Endothelial cell of umbilical vein (primary cell): ENCODE data around the gene CACNA2D3. TPM values are rescaled to one million over a fixed set of nuclear protein-coding genes. Genes with fewer than 3 reads are reported as not detected.

Experiments used
- BruUV-seq: library from RNA; stranded (reverse); fragments of 400-500 nt; replicated peaks from 2 replicates; lab custom pipeline; 2021; lab: Mats Ljungman, UMichigan
- CTCF ChIA-PET: fragments of 300-600, 350-600 bp; sonication (Branson Sonifier 250); formaldehyde crosslinking; loops from one replicate; lab custom pipeline; 2021; ENCODE audit warnings: antibody characterized with exemption, inconsistent platforms; lab: Charles Lee
- POLR2A ChIA-PET: fragments of 300-600, 350-600 bp; sonication (Branson Sonifier 250); formaldehyde crosslinking; loops from one replicate; lab custom pipeline; 2021; ENCODE audit warnings: antibody characterized with exemption, inconsistent platforms; lab: Charles Lee
- DNase-seq: peaks from one replicate; pipeline ENCODE4 v3.0.0-alpha.2; 2011; ENCODE audit warnings: low read depth, low spot score
- FAIRE-seq: peaks from 2 replicates; lab custom pipeline; 2011; peaks lifted over from hg19 to GRCh38; lab: Jason Lieb, UNC
- H2AFZ ChIP-seq: 2 replicates; pipeline ENCODE4 v1.6.0; 2012; ENCODE audit warnings: low read depth, low read length, control low read depth, inconsistent platforms
- H3K27ac ChIP-seq: 2 replicates; pipeline ENCODE4 v1.5.1; 2011; ENCODE audit warnings: low read depth, mild to moderate bottlenecking, control low read depth, low read length, moderate library complexity; ENCODE audit not compliant: insufficient read depth
- H3K27me3 ChIP-seq, 2 experiments: 2 replicates each; pipeline versions ENCODE4 v1.6.0 to v1.6.1; 2011; ENCODE audit warnings: low read length in 2 of 2, mixed read lengths in 1 of 2; ENCODE audit not compliant: control insufficient read depth in 2 of 2, insufficient read depth in 2 of 2
- H3K36me3 ChIP-seq, 2 experiments: 2 replicates in 1 of 2; 3 replicates in 1 of 2; pipeline ENCODE4 v1.5.1; 2011; ENCODE audit warnings: low read length in 2 of 2, mild to moderate bottlenecking in 1 of 2, moderate library complexity in 1 of 2; ENCODE audit not compliant: control insufficient read depth in 2 of 2, insufficient read depth in 2 of 2; ENCODE audit errors: extremely low read depth in 1 of 2
- H3K4me1 ChIP-seq: 3 replicates; pipeline ENCODE4 v1.5.1; 2011; ENCODE audit warnings: mild to moderate bottlenecking, low read length; ENCODE audit not compliant: control insufficient read depth, insufficient read depth; ENCODE audit errors: extremely low read depth
- H3K4me2 ChIP-seq: 2 replicates; pipeline ENCODE4 v1.6.1; 2011; ENCODE audit warnings: low read length, control low read depth, mixed read lengths; ENCODE audit not compliant: insufficient read depth
- H3K4me3 ChIP-seq, 3 experiments: fragments of 200-600 bp in 1 of 3; sonication (generic), shearing (Covaris generic) in 1 of 3; replicated peaks in 1 of 3; 2 replicates each; pipeline ENCODE4 v1.5.1; 2011 to 2016; ENCODE audit warnings: control low read depth in 3 of 3, low read length in 3 of 3, mild to moderate bottlenecking in 2 of 3, inconsistent platforms in 1 of 3, low read depth in 1 of 3, moderate library complexity in 1 of 3; ENCODE audit not compliant: insufficient read depth in 1 of 3
- H3K79me2 ChIP-seq: 2 replicates; pipeline ENCODE4 v1.6.0; 2012; ENCODE audit warnings: low read length, inconsistent platforms; ENCODE audit not compliant: control insufficient read depth, insufficient read depth
- H3K9ac ChIP-seq: replicated peaks from 2 replicates; pipeline ENCODE3; 2011; ENCODE audit warnings: low read length, control low read depth; ENCODE audit not compliant: insufficient read depth; ENCODE audit errors: extremely low read depth
- H3K9me1 ChIP-seq: replicated peaks from 3 replicates; pipeline ENCODE4 v1.6.0; 2011; ENCODE audit warnings: mild to moderate bottlenecking, low read length; ENCODE audit not compliant: control insufficient read depth, insufficient read depth; ENCODE audit errors: extremely low read depth
- H3K9me3 ChIP-seq: replicated peaks from 2 replicates; pipeline ENCODE4 v1.5.1; 2012; ENCODE audit warnings: low read length, inconsistent platforms; ENCODE audit not compliant: control insufficient read depth, insufficient read depth
- H4K20me1 ChIP-seq: replicated peaks from 2 replicates; pipeline ENCODE3; 2011; ENCODE audit warnings: mild to moderate bottlenecking, low read length; ENCODE audit not compliant: control insufficient read depth, insufficient read depth; ENCODE audit errors: extremely low read depth
- EZH2 ChIP-seq: IDR thresholded peaks from 2 replicates; pipeline ENCODE4 v1.6.1; 2012; ENCODE audit warnings: borderline replicate concordance, low read depth, mild to moderate bottlenecking, moderate library complexity, low read length, inconsistent platforms; ENCODE audit not compliant: severe bottlenecking
- FOS ChIP-seq: IDR thresholded peaks from 2 replicates; pipeline ENCODE4 v1.6.1; 2011; ENCODE audit warnings: mild to moderate bottlenecking, low read length, moderate library complexity, borderline replicate concordance; ENCODE audit not compliant: insufficient read depth
- GATA2 ChIP-seq: IDR thresholded peaks from 2 replicates; pipeline ENCODE4 v1.7.0; 2011; ENCODE audit warnings: low read depth, mild to moderate bottlenecking, moderate library complexity, mixed read lengths, low read length; ENCODE audit not compliant: insufficient read length, insufficient read depth
- JUN ChIP-seq: IDR thresholded peaks from 2 replicates; pipeline ENCODE4 v1.6.1; 2011; ENCODE audit warnings: borderline replicate concordance, low read depth; ENCODE audit not compliant: insufficient read length, insufficient read depth
- MYC ChIP-seq: IDR thresholded peaks from one replicate; pipeline ENCODE4 v1.6.1; 2011; ENCODE audit warnings: mild to moderate bottlenecking, low read depth, low read length
- POLR2A ChIP-seq: IDR thresholded peaks from 2 replicates; pipeline ENCODE4 v1.6.1; 2012; ENCODE audit warnings: low read depth, mild to moderate bottlenecking, control low read depth, low read length
- POLR2AphosphoS5 ChIP-seq: IDR thresholded peaks from 2 replicates; pipeline ENCODE4 v1.6.1; 2012; ENCODE audit warnings: low read depth, mild to moderate bottlenecking, control low read depth, low read length, moderate library complexity; ENCODE audit not compliant: insufficient read depth
- dilution Hi-C: fragments of 300-500 bp; cut with MboI; formaldehyde crosslinking; loops from one replicate; pipeline ENCODE4 v1.15.0; 2019; ENCODE audit warnings: low sequenced_read_pairs; ENCODE audit not compliant: extremely low pct_ligation_motif_present
- intact Hi-C: fragments of 100-400 bp; cut with micrococcal nuclease; formaldehyde crosslinking; loops from one replicate; pipeline ENCODE4 v1.10.0; 2022
- polyA plus RNA-seq, 4 experiments: library from polyadenylated mRNA; depleted of rRNA in 3 of 4; stranded (reverse) in 3 of 4; unstranded in 1 of 4; fragments of >200 nt; gene quantifications; 2 replicates each; pipeline versions ENCODE4 v1.2.1 to v1.2.3, GENCODE V29; 2011 to 2012; ENCODE audit warnings: missing spikeins in 1 of 4
- total RNA-seq: library from RNA; stranded (reverse); gene quantifications from 2 replicates; pipeline ENCODE4 v1.2.3, GENCODE V29; 2021
- TF ChIP-seq, protein P1 (sequence below): IDR thresholded peaks from 2 replicates; pipeline ENCODE4 v1.6.1; 2011; ENCODE audit not compliant: insufficient read depth, insufficient read length
- TF ChIP-seq, protein P2 (sequence below), 2 donors: IDR thresholded peaks; 1 replicate in 1 of 2; 2 replicates in 1 of 2; pipeline ENCODE4 v1.5.1; 2011; ENCODE audit warnings: low read length in 2 of 2, mild to moderate bottlenecking in 2 of 2, moderate library complexity in 2 of 2, control low read depth in 1 of 2, inconsistent platforms in 1 of 2, low read depth in 1 of 2; ENCODE audit not compliant: insufficient read depth in 1 of 2; ENCODE audit errors: extremely low read depth in 1 of 2

The CACNA2D3 gene
- total and polyA plus RNA-seq, 2 donors (not counting 3 experiments of a cell fraction or from before 2014, with no cell fraction given): not detected

DNA sequence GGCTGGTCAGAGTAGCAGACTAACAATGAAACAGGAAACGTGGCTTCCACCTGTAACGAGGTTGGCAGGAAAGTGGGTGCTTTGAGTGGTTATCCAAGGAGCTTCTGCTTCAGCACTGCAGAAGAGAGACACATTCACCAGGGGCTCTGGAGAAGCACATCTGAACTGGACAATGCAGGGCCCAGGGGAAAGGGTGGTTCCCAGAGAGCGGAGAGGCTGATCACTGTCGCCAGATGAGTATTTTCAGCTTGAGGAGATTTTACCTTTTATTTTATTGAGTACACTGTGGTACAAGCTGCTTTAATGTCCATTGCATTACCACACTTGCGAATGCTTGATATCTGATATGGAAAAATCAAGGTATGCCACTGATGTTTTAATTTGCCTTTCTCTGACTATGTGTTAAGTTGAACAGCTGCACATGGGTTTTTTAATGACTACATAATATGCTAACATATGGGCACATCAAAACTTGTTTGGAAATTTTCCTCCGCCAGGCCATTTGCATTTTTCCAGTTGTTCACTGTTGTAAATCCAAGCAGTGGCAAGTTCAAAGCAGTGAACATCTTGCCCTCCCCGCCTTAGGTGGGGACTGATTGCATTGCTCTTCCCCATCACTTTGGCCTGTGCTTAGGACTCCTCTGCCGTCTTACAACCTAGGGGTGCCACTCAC, 753.4 kb downstream of the CACNA2D3 start:
- Histone ChIP-seq H3K27ac (no peak overlapping the region), H3K79me2 (no peaks in the 10 kb centered on the region), H3K4me3 (no peak overlapping the region), H2AFZ (no peak overlapping the region), H3K27me3 (no peaks in the 10 kb centered on the region), H3K36me3 (no peaks in the 10 kb centered on the region), H3K4me1 (no peaks in the 10 kb centered on the region), H3K9me3 (peaks cover 6% of the 10 kb centered on the region), H3K9ac (no peak overlapping the region), H3K9me1 (no peaks in the 10 kb centered on the region), H4K20me1 (no peaks in the 10 kb centered on the region), H3K4me2 (no peak overlapping the region)
- DNase-seq: no peak
- dilution Hi-C loops: no loop called here
- POLR2A ChIA-PET: no interaction called here
- no TSS peak for BruUV-seq
- FAIRE-seq: no peak
- TF ChIP-seq FOS: no peak
- TF ChIP-seq, protein P1, sequence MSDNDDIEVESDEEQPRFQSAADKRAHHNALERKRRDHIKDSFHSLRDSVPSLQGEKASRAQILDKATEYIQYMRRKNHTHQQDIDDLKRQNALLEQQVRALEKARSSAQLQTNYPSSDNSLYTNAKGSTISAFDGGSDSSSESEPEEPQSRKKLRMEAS: no peak
- no peak for TF ChIP-seq GATA2
- no peak for TF ChIP-seq MYC
- TF ChIP-seq POLR2A: no peak
- TF ChIP-seq, protein P2, sequence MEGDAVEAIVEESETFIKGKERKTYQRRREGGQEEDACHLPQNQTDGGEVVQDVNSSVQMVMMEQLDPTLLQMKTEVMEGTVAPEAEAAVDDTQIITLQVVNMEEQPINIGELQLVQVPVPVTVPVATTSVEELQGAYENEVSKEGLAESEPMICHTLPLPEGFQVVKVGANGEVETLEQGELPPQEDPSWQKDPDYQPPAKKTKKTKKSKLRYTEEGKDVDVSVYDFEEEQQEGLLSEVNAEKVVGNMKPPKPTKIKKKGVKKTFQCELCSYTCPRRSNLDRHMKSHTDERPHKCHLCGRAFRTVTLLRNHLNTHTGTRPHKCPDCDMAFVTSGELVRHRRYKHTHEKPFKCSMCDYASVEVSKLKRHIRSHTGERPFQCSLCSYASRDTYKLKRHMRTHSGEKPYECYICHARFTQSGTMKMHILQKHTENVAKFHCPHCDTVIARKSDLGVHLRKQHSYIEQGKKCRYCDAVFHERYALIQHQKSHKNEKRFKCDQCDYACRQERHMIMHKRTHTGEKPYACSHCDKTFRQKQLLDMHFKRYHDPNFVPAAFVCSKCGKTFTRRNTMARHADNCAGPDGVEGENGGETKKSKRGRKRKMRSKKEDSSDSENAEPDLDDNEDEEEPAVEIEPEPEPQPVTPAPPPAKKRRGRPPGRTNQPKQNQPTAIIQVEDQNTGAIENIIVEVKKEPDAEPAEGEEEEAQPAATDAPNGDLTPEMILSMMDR (IDR thresholded peaks at IDR 0.05; ENCODE audit: extremely low read depth in 1 of 2, insufficient read depth in 1 of 2, low read depth in 1 of 2, low read length in 2 of 2): no peak
- TF ChIP-seq EZH2: no peak
- no peak for TF ChIP-seq JUN
- no peak for TF ChIP-seq POLR2AphosphoS5
- intact Hi-C loops: no loop called here
- CTCF ChIA-PET: no interaction called here
